Right hindlimb (tissue), 1 donor: ENCODE results near the gene SLC25A43.
"Not testable (repeated sequence)": the region's sequence is repeated elsewhere in the genome, so short reads cannot be mapped to it uniquely, and the experiment has no call there.

Experiments
- DNase-seq: peaks from one replicate; pipeline ENCODE4 v3.0.0-alpha.2; 2018

SLC25A43 gene

DNA sequence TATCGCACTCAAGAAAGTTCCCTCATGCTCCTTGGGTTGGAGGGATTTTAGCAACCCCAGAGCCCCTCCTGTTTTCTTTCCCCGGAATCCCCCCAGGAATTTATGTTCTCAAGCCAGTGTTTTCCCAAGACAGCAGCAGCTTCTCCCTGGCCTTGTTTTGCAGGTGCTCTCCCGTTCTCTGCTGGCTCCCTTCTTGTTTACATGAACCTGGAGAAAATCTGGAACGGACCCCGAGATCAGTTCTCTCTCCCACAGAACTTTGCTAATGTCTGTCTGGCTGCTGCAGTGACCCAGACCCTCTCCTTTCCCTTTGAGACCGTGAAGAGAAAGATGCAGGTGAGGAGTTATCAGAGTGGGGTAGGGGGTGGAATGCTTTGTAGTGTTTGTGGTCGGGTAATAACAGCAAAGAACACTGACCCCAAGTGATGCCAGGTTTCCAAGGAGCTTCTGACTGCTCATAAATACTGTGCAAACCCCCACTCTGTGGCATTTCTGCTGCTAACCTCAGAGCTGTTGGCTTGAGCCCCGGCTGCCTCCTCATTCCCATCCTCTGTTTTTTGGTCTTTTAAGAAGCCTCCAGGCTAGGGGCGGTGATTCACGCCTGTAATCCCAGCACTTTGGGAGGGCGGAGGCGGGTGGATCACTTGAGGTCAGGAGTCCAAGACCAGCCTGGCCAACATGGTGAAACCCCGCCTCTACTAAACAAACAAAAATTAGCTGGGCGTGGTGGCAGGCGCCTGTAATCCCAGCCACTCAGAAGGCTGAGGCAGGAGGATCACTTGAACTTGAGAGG is 11.1 kb downstream of the SLC25A43 start:
- no peak for DNase-seq

DNA sequence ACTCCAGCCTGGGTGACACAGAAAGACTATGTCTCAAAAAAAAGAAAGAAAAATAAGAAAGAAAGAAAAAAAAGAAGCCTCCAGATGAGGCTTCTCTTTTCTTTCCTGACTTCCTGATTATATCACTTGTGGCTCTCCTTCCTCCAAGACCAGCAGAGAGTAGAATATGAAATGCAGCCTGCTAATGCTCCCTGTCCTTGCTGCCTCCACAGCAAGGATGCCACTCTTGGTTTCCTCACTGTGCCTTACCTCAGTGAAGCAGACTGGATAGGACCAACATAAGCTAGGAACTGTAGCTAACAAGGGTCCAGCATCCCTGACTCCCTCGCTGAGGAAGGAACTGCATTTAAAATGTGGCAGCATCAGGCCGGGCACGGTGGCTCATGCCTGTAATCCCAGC is 11.7 kb downstream of the SLC25A43 start:
- DNase-seq, result no peak

DNA sequence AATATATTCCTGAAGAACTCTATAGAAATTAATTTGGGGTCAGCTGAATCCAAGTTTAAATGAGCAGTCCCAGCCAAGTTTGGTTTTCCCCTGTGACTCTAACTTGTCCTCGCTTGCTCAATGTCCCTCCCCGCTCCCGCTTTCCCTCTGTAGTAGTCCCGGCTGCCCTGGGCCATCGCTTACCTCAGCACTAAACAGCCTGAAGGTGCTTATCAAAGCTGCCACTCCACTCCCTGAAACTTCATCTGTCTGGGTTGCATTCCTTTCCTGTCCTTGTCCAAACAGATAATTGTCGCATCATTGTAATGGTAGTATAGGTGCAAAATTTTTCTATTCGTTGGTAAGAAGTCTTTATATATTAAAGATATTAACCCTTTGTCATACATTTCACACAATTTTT is 12.8 kb downstream of the SLC25A43 start:
- DNase-seq, result no peak

DNA sequence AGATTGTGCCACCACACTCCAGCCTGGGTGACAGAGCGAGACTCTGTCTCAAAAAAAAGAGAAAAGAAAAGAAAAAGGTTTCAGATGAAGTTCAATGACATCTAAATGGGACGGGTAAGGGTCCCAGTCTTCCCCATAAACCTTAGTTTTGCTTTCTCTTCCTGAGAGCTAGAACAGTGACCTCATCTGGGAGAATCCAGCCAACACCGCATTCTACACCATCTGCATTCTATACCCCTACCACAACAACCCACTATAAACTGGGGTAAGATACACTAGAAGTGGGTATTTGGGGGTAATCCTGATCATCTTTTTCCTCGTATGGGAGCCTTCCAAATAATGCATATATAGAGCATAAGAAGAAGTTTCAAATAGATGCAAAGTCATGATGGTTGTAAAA is 18.2 kb downstream of the SLC25A43 start:
- DNase-seq, result no peak

DNA sequence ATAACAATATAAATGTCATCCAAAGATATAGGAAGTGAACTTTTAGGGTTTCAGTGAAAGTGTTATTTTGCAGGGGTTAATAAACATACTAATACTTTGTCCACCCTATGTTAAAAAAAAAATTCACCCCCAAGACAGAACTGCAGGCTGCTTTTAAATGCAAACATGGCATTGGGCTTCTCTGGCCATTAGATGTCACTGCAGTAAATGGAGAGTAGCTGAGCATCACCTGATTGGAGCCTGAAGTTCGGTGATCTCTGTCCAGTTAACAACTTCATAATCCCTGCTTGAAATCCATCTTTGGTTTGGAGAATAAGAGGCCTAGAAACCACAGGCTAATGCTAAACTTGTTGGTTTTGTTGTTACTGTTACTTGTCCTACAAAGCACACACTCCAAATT is 18.7 kb downstream of the SLC25A43 start:
- no peak for DNase-seq

DNA sequence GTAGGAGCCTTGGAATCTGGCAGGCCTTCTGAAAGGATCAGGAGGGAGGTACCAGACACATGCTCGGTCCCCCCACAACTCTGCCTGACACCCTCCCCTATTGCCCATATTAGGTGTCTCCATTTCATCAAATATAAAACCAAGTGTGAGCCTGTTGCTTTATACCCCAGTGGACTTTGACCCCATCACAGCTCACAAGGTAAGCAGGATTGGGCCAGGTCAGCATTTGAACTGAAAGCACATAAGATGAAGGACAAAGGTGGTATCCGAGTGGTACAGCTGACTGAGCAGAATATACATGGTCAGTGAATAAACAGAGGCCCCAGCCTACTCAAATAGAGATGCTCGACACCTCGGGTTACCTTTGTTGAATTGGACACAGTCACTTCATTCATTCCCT is 20.0 kb downstream of the SLC25A43 start:
- DNase-seq, result no peak

DNA sequence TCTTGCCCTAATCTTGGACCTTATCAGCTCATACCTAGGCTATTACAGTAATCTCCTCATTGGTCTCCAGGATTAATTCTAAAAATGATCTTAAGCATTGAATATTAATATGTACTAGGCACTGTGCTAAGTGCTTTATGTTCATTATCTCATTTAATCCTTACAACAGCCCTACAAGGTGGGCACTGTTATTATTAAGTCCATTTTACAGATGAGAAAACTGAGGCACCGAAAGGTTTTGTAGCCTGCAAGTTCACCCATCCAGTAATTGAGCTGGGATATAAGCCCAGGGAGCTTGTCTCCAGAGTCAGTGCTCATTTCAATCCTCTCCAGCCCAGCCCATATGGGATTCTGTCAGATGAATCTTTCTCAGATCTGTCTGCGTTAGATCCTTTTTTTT is 20.8 kb downstream of the SLC25A43 start:
- no peak for DNase-seq

DNA sequence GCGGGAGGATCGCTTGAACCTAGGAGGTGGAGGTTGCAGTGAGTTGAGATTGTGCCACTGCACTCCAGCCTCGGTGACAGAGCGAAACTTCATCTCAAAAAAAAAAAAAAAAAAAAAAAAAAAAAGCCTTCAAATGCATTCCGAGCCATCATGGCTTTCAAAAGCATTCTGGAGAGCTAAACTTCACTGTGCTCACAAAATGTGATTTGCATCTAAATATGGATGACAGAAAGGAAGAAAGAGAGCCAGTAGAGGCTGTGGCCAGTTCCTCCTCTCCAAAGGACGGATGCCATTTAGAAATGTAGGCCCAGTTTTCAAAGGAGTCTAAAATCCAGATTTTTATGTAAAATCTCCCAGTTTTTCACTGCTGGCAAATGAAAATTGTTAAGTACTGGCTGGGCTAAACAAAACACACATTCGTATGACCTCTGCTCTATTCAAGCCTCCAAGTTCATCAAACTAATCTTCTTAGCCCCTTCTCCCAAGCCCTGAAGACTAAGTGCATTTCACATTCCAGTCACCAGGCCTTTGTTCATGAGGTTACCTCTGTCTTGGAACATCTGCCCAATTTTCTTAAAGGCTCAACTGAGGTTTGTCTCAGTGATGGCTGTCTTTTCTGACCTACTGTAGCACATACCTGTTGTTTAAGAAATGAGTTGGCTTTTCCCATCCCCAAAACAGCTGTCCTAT is 22.0 kb downstream of the SLC25A43 start:
- DNase-seq, result no peak

DNA sequence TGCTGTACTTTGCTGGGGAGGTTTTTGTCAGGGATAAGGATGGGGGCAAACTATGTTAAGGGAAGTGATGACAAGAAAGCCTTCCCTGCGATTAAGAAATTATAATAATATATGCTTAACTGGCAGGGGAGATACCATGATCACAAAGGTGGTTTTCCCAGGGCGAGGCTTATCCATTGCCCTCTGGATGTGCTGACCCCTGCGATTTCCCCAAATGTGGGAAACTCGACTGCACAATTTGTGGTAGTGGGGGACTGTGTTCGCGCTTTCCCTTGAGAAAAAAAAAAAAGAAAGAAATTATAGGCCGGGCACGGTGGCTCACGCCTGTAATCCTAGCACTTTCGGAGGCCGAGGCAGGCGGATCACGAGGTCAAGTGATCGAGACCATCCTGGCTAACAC is 24.5 kb downstream of the SLC25A43 start:
- DNase-seq, result no peak

DNA sequence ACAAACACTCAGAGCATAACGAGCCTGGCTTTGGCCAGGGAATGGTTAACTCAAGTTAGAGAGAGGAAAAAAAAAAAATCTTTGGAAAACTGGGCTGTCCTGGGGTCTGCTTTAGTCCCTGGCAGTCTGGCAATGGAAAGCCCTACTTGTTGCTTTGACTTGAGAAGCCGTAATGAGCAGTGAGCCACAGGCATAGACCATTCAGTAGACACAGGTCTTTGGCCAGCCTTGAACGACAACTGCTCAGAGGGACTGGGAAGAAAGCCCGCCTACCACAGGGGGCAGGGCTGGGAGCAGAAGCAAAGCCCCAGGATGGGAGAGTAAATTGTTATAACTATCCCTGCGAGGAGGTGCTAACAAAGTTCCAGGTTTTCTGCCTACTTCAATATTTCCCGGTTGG is 25.9 kb downstream of the SLC25A43 start:
- DNase-seq, result no peak

DNA sequence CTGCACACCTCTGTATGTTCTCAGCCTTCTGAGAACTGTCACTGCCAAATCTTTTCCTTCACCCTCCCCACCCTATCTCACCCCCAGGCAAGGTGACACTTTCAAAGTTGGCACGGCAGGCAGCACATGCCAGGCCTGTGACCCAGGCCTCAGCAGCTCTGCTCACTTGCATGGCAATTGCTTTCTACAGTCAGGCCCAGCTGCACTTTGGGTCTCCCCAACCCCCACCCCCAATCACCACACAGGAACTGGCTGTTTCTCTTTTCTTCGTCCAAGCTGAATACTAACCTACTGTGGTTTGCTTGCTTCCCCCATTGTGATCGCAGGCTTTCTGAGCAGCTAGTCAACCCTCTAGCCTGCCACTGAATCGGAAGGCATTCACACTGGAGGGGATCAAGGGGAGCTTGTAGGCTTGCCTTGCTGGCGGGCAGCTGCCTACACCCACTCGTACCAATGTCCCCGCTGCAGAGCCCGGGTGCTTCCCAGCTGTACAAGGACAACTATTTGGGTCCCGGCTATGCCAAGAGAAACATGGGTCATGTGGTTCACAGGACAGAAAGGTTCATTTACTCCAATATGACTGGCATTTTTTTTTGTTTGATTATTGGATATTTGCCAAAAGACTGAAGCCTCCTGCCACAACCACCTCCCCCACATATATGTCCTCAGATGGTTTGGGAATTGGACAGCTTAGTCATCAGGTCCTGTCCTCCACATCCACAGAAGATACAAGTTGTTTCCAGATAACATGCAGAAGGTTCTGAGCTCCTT is 28.1 kb downstream of the SLC25A43 start:
- peak; percentile 18 for DNase-seq

DNA sequence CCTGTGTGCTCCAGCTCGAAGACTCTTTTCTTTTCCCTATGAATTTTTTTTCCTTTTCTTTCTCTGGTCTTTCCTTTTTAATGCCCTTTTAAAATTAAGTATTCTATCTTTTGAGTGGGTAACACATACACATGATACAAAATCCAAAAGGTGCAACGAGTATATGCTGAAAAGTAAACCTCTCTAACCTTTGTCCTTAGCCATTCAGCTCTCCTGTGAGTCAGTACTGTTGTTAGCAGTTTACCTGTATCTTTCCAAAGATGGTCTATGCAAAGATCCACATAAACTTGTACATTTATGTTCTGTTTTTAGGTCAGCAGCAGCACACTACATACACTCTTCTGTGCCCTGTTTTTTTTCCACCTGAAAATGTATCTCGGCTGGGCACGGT is 28.7 kb downstream of the SLC25A43 start:
- DNase-seq, result no peak

DNA sequence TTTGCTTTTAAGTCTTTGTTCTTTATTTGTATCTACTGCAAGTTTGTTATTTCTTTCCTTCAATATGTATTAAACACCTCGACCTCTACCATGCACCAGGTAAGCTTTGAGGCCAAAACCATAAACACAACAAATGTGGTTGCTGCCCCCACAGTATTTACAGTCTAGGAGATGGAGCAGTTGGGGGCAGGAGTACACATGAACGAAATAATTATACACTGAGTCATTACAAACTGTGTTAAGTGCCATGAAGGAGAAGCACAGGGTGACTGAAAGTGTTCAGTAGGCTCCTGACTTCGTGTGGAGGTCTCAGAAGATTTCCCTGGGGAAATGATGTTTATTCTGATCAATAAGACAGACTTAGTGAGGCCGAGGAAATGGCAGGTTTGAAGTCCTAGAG is 30.3 kb downstream of the SLC25A43 start:
- no peak for DNase-seq

DNA sequence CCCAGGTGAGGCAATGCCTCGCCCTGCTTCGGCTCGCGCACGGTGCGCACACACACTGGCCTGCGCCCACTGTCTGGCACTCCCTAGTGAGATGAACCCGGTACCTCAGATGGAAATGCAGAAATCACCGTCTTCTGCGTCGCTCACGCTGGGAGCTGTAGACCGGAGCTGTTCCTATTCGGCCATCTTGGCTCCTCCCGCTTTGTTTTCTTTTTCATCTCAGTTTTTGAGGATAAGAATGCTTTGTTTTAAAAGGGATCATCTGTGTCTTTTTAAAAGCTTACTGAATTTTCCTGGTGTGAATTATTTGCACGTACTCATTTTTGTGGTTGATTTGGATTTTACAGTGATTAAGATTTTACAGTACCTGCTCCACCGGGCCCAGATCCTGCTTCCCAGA is 42.2 kb downstream of the SLC25A43 start:
- DNase-seq, result not testable (repeated sequence)

DNA sequence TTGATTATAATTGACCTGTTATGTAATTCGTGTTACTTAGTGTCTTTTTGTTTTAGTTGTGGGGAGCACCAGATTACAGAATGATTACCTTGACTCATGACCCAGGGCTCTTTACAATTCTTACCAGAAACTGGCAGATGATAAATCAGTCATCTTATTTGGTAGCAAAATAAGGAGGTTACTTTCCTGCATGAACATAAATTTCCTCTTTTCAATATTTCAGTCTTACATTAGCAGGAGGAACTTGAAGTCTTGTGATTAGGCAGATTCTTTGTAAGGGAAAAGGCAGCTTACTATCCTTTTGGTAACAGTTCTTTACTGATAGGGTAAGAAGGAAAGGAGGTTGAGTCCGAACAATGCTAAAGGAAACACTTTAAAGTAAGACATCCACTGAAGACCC is 43.1 kb downstream of the SLC25A43 start:
- no peak for DNase-seq

DNA sequence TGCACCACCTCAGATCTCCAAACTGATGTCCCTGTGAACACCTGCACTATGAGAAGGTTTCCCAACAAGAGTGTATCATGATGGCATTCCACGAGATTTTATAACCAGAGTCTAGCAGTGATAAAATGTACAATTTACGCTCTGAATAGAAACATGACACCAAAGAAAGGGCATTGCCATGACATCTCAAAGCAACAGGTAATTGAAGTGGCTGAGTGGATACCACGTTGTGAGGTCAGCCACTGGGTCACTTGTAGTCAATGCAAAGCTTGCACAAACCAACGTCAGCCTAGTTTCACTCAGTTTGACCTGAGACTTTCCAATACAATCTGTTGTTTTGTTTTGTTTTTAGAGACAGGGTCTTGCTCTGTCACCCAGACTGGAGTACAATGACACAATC is 54.1 kb downstream of the SLC25A43 start:
- no peak for DNase-seq

DNA sequence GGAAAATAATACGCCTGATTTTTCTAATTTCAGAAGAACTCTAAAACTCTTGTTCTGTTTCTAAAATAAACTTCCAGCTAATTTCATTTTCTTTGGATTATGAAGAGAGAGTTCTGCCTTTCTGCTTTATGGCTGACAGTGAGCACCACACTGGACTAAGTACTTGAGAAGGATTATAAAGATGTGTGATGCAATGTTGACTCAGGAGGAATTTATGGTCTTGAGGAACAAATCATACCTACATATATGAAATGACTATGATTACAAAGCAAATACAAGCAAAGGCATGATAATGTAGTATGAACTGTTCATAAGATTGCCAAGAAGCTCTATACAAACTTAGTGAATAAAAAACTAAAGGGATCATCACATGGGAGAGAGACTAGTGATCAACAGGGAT is 56.1 kb downstream of the SLC25A43 start:
- no peak for DNase-seq

DNA sequence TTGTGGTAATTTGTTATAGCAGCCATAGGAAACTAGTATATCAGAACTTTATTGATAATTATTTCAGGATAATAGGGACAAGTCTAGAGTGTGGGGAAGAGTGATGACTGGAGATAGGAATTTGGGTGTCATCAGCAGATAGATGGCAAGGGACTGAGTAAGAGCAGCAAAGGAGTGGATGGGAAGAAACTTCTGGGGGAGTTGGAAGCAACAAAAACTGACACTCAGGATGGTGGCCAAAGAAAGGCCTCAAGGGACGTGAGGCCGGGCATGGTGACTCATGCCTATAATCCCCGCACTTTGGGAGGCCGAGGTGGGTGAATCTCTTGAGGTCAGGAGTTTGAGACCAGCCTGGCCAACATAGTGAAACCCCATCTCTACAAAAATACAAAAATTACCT is 60.0 kb downstream of the SLC25A43 start:
- DNase-seq, result no peak

DNA sequence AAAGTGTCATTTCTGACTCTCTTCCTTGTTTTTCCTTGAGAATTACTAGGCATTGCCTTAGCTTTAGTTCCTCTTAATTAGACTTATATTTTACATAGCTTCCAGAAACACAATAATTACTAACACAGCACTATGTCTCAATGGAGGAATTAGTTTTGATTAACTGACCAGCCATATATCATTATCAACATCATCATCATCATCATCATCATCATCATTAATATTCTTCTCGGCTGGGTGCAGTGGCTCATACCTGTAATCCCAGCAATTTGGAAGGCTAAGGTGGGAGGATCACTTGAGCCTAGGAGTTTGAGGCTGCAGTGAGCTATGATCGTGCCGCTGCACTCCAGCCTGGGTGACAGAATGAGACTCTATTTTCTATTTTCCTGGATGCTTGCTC is 66.4 kb downstream of the SLC25A43 start:
- no peak for DNase-seq

DNA sequence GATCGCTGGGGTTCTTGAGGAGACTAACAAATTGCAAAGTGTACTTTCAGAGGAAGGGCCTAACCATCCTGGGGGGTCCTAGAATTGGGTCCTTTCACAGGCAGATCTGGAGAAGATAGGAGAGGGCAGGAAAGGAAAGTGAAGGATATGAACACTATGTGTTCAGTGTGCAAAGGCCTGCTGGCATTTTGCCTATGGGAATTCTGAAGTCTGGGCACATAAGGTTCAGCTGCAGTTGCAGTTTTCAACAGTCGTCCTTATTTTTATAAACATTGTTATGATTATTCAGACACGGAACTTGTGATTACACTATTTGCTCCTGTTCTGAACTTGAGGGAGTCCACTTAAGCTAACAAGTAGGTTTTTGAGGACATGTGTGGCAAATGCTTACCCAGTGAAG is 67.8 kb downstream of the SLC25A43 start:
- no peak for DNase-seq

DNA sequence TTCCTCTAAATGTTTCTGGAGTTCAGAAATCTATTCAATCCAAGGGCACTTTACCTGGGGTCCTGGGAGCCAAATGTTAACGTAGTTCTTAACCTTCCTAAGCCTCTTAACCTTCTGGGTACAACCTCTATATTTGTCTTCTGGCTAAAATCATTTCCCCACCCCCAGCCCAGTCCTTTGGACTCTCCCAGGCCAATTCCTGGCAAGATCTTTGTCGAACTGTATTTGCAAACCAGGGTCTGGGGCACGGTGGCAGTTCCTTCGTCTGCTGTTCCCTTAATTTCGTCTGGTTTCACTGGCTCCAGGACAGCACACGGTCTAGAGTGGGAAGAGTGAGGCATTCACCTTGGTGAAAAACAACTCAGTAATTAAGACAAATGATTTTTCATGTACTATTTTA is 68.3 kb downstream of the SLC25A43 start:
- DNase-seq, result no peak

DNA sequence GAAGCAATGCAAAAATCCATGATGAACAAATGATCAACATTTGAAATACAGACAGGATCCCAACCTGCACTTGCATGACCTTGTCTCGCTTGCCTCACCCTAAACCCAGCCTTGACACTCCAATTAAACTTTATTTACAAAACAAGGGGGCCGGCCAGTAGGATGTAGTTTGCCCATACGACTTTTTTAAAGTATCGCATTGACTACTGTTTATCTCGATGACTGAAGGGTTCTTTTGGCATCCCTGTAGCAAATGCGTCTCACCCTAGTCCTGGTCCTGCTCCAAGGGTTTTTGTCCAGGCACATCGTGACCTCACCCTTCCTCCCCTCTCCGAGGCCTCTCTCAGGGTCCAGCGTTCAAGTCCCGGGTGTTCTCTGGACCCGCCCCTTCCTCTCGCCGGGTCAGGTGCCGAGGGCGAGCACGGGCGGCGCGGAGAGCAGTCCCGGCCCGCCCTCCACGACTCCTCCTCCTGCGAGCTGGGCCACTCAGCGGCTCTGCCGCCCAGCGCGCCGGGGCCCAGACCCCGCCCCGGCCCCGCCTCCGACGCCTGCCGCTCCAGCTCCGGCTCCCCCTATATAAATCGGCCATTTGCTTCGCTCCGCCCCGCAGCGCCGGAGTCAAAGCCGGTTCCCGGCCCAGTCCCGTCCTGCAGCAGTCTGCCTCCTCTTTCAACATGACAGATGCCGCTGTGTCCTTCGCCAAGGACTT is 68.9 kb downstream of the SLC25A43 start, which contains the start of gene SLC25A5:
Gene SLC25A5, plus strand, starts transcription at position 603 of the 709 bp plus-strand sequence. Its CDS starts 72 bp downstream, at position 675.
- peak; percentile 89 for DNase-seq
